ENCODE measurements around the gene RERE.
"Not testable (repeated sequence)": the region's sequence is repeated elsewhere in the genome, so short reads cannot be mapped to it uniquely, and the experiment has no call there.

RERE gene

DNA sequence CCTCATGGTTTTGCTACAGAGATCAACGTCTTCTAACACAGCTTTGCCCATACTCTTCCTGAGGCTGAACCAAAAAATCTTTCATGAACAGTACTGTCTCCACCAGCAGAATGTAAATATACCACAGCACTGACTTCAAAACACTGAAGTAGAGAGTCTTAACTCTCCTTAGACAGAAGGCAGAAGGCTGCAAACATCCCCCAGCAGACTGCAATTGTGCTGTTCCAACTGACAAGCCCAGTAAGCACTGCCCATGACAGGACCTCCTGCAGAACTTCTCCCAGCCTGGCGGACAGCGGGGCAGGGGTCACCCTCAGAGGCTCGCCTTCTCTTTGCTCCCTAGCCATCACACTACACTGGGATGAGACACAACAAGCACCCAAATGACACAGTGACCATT is 218.7 kb downstream of the RERE start:
- DNase-seq = no peak

DNA sequence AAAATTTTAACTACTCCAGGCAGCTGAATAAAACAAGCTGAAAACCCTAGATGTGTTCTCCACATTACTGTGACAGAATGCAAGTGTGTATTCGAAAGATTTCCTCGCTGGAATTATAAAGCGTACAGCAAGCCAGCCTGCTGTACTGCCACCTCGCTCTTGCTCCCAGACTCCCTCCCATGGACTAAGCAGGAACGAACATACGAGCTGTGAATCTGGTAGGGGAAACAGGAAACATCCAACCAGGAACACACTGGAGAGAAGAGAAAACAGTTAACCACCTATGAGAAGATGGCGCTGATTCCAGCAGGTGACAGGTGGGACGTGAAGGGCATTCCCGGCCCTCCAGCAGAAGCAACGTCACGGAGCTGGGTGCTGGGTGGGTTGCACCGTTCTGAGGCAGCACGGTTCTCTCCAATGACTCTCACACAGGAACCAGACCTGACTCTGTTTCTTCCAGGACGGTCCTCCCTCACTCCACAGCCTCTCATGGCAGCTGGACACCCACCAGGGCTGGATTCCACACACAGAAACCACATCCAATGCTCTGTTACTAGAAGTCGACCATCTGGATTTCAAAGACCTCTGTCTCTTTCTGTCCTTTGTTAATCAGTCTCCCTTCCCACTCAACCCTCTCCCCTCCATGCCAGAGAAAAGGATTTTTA is 219.2 kb downstream of the RERE start:
- DNase-seq = no peak

DNA sequence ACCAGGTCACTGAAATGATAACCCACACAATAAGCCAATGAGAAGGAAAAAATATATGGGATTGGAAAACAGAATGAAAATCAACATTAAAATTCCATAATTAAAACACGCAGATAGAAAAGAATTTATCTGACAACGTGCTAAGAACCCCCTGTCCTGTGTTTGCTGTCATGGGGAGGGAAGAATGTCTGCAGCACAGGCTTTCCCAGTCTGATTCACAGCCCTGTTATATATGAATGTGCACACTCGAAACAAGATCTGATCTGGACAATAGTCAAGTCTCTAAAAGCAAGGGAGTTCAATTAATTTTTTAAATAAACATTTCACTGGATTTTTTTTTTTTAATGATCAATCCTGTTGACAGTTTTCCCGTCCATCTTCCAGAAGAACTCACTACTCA is 220.0 kb downstream of the RERE start:
- no peak for DNase-seq

DNA sequence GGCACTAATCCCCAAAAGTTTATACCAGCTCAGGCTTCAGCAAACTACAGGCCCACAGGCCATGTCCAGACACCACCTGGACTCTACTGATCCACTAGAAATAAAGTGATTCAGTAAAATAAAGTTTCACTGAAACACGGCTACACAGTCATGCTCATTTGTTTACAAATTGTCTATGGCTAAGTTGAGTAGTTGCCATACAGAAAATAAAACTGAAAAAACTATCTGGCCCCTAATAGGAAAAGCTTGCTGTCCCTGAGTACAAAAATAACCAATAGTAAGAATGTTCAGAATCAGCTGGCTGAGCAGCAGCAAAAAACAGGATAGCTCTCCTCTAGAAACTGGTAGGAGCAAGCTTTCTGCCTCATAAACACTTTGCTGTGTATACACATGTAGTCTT is 221.5 kb downstream of the RERE start:
- DNase-seq = no peak

DNA sequence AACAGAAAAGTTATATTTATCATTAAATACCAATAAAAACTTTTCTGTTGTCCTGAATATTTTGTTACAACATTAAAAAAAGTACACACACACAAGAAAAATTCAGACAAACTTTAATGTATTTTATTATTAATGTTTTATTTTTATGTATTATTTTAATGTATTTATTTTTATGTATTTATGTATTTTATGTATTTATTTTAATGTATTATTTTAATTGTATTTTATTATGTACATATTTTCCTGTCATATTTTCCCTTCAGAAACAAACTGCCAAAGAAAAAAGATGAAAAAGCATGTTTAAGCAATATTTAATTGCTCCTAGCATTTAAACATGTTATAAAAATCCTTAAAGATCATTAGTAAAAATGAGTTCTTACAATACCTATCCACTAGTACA is 222.1 kb downstream of the RERE start:
- DNase-seq = no peak

DNA sequence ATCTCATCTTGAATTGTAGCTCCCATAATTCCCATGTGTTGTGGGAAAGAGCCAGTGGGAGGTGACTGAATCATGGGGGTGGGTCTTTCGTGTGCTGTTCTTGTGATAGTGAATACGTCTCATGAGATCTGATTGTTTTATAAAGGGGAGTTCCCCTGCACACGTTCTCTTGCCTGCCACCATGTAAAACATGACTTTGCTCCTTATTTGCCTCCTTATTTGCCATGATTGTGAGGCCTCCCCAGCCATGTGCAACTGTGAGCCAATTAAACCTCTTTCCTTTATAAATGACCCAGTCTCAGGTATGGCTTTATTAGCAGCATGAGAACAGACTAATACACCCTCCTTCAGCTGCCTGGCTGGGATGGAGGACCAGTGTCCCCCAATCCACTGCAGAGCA is 224.1 kb downstream of the RERE start:
- DNase-seq = not testable (repeated sequence)

DNA sequence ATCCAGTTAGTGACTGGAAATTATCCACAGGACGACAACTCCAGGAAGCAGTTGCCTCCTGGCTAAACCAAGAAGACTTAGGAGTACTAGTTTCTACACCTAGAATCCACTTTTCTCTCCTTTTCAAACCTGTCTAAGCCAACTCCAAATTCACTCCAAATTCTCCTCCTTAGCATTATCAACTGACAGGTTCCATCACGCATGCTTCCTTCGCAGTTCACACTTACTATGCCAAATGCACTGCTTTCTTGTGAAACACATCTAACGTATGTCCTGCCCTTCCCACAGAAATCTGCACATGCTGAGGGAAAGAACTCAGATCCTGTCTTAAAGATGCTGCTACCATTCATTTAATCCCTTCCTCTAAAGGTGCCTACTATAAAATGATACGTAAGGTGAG is 225.9 kb downstream of the RERE start:
- no peak for DNase-seq

DNA sequence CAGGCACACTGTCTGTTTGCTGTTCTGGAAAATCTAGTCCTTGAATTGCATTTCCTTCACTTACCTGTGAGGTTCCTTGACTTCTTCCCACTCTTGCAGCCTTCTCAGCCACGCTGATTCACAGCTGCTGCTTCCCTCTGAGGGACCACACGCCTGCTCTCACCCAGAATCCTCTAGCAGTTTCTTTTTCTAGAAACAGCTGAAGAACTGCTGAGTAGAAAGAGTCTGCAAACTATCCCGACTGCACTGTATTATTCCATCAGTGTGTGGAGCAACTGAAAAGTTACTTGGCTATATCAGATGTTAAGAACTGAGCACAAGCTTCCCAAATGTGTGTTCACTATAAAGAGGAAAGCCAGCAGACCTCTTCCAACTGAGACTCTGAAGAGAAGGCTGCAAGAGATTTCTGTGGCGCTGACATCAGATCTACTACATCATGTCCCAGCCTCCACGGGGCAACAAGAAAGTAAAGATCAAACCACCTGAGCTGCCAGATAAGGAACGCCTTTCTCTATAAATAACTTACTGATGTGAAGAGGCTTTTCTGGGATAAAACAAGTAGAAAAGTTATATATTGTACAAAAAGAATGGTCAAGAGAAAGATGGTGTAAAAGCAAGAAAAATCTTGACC is 226.6 kb downstream of the RERE start:
- DNase-seq = no peak

DNA sequence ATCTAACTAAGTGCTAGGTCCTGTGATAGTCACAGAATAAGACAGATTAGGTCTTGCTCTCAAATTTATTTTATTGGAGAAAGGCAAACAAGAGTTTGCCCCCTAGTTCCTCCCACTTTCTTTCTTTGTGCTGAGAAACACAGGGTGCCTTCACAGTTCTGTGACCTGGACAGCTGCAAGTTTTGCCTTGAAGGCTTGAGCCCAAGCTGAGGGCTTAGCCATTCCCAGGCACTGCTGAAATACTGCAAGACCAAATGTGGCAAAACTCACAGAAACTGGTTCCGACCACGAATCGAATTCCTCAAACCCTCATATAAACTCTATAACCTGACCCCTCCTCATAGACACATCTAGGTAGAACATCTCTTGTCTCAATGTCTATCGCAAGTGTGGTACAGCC is 227.9 kb downstream of the RERE start:
- no peak for DNase-seq

DNA sequence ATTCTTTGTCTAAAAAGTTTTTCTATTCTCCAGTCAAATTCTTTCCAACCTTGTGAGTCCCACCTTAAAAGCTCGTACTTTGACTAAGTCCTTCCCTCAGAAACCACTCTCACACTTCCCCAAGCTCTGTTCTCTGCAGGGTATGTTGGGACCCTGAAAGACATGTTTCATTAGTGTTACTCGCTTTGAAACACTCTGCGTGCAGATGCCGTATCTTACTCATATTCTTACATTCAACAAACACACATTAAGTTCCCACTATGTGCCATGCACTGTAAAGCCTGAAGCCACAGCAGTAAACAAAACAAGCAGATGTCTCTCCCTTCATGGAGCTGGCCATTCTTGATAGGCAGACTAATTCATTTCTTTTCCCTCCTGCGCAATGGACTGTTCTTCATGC is 229.7 kb downstream of the RERE start:
- DNase-seq = no peak

DNA sequence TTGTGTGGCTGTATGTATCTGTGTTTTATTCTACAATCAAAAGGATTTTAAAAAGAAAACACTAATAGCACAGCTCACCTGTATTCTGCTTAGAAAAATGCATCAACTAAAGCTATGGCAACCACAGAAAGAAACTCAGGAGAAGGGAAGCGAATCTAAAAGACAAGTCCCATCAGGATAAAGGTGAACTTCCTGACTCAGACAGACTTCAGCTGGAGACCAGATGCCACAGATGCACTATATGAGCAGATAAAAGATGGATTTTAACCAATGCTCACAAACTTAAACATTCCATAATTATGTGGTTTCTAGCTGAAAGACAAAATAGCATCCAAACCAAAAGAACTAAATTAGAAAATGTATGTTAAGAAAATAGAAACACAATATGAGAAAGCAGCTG is 231.0 kb downstream of the RERE start:
- no peak for DNase-seq

DNA sequence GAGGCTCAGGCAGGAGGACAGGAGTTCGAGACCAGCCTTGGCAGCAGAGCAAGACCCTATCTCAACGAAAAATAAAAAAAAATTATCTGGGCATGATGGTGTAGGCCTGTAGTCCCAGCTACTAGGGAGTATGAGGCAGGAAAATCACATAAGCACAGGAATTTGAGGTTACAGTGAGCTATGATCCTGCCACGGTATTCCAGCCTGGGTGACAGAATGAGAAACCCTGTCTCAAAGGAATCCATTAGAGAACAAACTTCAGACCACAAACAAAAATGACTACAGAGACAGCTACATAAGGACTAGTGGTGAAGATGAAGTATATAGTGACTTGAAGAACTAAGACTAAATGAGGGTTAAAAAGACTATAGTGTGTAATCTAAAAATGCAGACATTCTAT is 233.1 kb downstream of the RERE start:
- DNase-seq = no peak

DNA sequence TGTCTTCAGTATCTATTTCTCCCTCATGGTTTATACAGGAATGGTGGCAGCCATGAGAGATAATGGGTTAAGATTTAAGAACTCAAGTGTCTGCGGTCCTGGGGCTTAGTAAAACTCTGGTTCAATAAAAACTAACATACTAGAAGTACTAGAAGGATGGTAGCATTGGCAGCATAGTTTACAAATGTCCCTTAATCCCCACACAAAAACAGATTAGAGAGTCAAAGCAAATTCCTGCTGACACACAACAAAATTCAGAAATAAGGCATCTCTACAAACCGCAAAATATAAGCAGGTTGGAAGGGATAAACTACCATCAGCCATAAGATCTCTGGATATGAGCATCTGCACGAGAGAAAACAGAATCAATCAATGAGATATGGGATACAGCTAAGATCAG is 234.4 kb downstream of the RERE start:
- DNase-seq = no peak

DNA sequence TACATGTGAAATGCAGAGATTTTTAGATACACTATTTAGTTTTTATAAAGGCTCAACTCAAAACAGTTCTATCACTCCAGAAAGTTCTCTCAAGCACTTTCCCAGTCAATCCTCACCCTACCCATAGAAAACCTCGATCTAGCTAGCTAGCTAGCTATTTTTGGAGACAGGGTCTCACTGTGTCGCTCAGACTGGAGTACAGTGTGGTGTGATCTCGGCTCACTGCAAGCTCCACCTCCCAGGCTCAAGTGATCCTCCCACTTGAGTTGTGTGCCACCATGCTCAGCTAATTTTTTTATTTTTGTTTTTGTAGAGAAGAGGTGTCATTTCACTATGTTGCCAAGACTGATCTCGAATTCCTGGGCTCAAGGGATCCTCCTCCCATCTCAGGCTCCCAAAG is 236.9 kb downstream of the RERE start:
- no peak for DNase-seq

DNA sequence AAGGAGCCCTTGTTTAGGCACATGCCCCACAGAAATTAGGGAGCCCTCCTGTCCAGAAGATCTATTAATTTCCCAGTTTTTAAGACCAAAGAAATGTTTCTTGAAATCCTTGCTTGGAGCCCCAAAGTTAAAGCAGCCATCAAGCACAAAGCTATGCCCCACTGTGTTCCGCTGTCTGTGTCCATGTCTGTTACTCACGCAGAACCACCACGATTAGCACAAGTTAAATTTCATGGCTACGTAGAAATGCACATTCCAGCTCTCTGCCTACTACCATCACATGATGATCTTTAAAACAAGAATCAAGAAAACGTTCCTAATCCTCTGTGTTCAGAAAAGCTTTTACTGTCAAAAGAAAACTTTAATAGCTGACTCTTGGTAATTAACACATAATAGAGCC is 238.5 kb downstream of the RERE start:
- no peak for DNase-seq

DNA sequence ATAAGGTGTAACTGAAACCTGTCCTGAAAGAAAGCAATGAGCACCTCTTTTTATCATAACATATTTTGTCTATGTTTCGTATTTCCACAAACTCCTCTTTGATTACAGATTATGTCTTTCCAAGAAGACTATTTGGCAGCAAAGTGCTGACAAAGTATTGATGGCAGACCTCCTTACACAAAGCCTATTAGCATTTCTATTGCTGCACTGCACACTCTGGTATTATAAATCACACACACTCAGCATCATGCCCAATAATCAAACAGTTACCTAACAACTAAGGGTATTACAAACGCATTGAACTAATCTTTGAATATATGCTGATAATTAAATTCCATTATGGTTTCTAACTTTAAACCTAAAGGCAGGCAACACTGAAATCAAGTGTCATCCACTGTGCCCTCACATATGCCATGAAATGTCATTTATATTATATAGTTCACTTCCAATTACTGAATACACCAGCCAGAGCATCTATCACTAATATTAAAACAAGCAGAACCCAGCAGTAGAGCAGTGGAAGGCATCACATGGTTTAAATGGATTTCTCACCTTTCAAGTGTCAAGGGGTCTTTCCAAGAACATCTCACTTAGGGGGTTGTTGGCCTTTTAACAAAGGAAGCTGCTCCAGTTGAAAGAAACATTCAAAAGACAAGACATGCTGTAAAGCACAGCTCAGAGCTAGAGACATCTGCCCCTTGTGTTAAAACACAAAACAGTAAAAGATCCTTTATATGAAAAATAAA is 239.1 kb downstream of the RERE start:
- no peak for DNase-seq

DNA sequence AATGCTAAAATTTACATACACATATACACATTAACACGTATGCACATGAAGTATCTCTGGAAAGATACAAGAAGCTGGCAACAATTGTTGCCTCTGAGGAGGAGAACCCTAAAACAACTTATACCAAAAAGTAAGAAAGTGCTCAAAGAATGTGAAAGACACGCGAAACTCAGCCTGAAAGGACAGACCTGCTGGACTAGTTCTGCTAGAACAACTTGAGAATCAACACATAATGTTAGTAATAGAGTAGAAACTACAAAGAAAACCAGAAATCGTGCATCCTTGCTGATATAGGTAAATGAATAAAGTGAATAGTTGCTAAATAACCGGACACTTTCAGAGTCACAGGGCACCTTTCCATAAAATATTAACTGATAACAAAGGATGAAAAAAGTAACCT is 242.5 kb downstream of the RERE start:
- no peak for DNase-seq

DNA sequence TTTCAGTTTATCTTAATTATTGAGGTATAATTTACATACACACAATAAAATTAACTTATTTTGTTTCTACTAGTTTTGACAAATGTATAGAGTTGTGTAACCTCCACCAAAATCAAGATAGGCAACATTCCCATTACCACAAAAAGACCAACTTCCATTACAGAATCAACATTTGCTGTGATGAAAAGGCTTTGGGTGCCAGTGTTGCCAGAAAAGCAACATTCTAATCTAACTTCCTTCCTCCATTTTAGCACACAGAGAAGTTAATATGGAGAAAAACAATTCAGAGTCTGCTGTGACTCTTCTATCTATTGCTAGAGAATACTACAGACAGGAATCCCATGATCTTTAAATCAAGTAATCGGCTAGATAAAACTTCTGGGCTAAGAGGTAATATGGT is 245.3 kb downstream of the RERE start:
- no peak for DNase-seq

DNA sequence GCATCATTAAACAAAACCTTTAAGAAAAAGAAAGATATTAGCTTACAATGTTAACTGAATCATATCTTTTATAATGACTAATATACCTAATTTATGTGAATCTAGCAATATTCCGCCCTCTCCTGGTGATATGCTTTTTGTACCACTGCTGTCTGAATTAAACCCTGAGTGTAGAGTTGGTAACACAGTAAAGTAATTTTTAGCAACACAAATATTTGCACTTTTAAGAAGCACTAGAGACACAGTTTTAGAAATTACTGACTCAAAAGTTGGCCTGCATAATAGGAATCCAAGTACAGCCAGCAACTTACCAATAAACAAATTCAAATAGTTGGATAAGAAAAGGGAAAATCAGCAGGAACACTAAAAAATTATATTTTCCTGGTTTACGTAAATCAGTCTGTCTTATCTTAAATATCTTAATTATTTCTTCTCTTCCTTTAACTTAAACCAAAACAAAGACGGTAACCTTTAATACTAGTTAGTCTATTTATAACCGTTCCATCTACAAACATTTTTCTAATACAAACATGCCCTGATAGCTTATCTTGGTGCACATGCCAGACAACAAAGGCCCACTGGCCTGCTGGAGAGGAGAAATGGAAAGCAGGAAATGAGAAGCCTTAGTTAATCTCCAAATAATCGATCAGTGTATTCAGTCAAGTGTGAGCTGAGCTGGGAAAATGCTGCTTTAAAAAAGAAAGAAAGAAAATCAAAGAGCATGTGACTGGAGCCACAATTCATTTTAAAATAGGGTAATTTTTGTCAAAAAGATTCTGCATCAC is 246.0 kb downstream of the RERE start:
- DNase-seq = no peak

DNA sequence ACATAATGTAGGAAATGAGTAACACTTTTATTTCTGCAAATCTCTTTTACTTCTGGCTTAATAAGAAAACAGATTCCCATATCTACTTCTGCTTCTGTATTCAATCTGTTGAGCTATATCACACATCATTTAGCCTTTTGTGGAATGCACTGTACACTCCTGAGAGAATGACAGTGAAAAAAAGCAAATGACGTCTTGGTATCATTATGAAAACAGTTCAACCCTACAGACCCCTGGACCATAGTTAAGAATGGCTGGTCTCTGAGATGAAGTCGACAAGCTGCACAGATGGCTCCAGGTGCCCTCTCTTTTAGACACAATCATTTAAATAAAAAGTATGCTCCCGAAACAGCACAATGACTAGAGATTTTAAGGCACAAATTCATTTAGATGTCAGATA is 247.0 kb downstream of the RERE start:
- DNase-seq = no peak

DNA sequence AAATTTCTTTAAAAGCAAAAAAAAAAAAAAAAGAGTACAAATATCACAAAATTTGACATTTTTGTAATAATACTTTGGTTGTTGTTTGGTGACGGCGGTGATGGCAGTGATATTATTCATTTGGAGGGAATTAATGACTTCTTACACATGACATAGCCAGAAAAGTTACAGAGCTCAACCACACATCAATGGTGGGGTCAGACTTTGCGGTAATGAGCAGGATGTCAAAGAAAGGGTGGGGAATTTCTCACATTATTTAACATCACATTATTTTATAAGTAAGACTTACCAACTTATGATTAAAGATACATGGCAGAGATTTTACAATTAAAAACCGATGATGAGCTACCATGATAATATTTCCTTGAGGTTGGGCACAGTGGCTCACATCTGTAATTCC is 248.2 kb downstream of the RERE start:
- no peak for DNase-seq

DNA sequence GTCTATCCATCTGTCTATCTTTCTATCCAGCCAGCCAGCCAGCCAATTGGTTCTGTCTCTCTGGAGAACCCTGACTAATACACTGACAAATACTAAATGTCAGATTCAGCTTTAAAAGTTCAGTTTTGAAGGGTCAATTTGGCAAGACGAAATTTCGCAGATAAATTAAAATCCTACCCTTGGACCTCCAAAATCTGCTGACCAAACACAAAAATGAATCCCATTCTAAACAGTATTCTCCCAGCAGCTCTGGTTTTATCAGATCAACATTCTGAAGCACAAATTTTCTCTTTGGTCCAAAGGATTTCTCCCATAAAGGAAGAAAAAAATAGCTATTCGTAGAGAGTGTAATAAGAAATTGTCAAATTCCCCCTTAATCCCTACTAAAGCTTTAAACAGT is 248.6 kb downstream of the RERE start:
- no peak for DNase-seq

DNA sequence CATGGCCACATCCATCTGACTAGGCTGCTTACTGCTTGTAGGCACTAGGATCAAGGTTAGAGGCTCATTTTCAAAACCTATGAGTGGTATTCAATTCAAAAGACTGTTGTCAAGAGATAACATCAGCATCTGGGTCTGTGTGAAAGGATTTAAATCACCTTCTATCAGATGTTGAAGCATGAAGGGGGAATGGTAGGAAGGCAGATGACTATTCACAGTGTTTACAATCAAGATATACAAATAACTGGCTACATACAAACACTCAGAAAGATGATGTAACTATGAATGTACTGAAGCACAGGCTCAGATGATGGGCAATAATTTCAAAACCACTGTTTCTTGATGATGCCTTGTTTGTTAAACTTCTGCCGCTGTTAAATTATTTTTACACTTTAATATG is 250.3 kb downstream of the RERE start:
- DNase-seq = no peak

DNA sequence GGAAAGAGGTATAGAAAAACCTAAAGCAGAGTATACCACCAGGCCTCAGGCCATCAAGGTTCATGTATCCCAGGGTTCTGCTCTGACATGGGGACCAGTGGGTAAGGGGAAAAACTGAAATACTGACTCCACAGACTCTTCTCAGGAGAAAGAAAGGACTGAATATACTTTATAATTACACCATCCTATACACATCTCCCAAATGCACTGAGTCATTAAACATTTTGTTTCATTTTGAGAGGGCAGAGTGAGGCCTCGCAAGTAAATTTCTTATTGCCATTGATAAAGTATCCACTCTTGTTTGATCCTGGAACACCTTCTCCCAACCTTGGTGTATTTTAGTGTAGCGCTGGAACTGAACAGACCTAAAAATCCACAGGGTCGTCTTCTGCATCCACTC is 251.6 kb downstream of the RERE start:
- no peak for DNase-seq

Data from DMS79 (cell line).